Keratinocyte (primary cell): Measurements from ENCODE around the gene STAM2. TPM values are rescaled to one million over a fixed set of nuclear protein-coding genes. Genes with fewer than 3 reads are reported as not detected.

Experiments
- DNase-seq: peaks from one replicate; pipeline ENCODE4 v3.0.0-alpha.2; 2011; ENCODE audit warnings: low read depth, missing footprints, low spot score
- FAIRE-seq: peaks from 2 replicates; lab custom pipeline; 2011; peaks lifted over from hg19 to GRCh38; lab: Jason Lieb, UNC
- H2AFZ ChIP-seq: 2 replicates; pipeline ENCODE4 v1.6.0; 2012; ENCODE audit warnings: low read length, control low read depth, inconsistent platforms; ENCODE audit not compliant: control insufficient read depth
- H3K27ac ChIP-seq: 2 replicates; pipeline ENCODE4 v1.5.1; 2011; ENCODE audit warnings: low read length; ENCODE audit not compliant: control insufficient read depth, insufficient read depth
- H3K27me3 ChIP-seq: 3 replicates; pipeline ENCODE4 v1.6.0; 2011; ENCODE audit warnings: low read length; ENCODE audit not compliant: control insufficient read depth, insufficient read depth; ENCODE audit errors: extremely low read depth
- H3K36me3 ChIP-seq, 2 experiments: 2 replicates in 1 of 2; 3 replicates in 1 of 2; pipeline ENCODE4 v1.5.1; 2011; ENCODE audit warnings: low read length in 2 of 2, mild to moderate bottlenecking in 1 of 2; ENCODE audit not compliant: control insufficient read depth in 2 of 2, insufficient read depth in 2 of 2; ENCODE audit errors: extremely low read depth in 1 of 2
- H3K4me1 ChIP-seq: 3 replicates; pipeline ENCODE4 v1.5.1; 2011; ENCODE audit warnings: low read length; ENCODE audit not compliant: control insufficient read depth, insufficient read depth; ENCODE audit errors: extremely low read depth
- H3K4me2 ChIP-seq: 3 replicates; pipeline ENCODE4 v1.6.0; 2011; ENCODE audit warnings: low read depth, low read length; ENCODE audit not compliant: control insufficient read depth, insufficient read depth; ENCODE audit errors: extremely low read depth
- H3K4me3 ChIP-seq, 3 experiments: fragments of 200-600 bp in 1 of 3; sonication (generic) in 1 of 3; 2 replicates in 2 of 3; 3 replicates in 1 of 3; pipeline ENCODE4 v1.5.1; 2011 to 2016; ENCODE audit warnings: low read length in 3 of 3, mild to moderate bottlenecking in 3 of 3, control low read depth in 2 of 3, inconsistent platforms in 1 of 3, low read depth in 1 of 3, mixed read lengths in 1 of 3, mixed run types in 1 of 3, moderate library complexity in 1 of 3; ENCODE audit not compliant: control insufficient read depth in 2 of 3, insufficient read depth in 2 of 3; ENCODE audit errors: extremely low read depth in 1 of 3
- H3K79me2 ChIP-seq: 2 replicates; pipeline ENCODE4 v1.6.0; 2012; ENCODE audit warnings: low read length; ENCODE audit not compliant: control insufficient read depth, insufficient read depth
- H3K9ac ChIP-seq: 3 replicates; pipeline ENCODE4 v1.6.0; 2011; ENCODE audit warnings: low read length; ENCODE audit not compliant: control insufficient read depth, insufficient read depth; ENCODE audit errors: extremely low read depth
- H3K9me1 ChIP-seq: 3 replicates; pipeline ENCODE4 v1.6.0; 2011; ENCODE audit warnings: low read length; ENCODE audit not compliant: control insufficient read depth, insufficient read depth; ENCODE audit errors: extremely low read depth
- H3K9me3 ChIP-seq: 2 replicates; pipeline ENCODE4 v1.5.1; 2012; ENCODE audit warnings: low read depth, low read length; ENCODE audit not compliant: control insufficient read depth
- H4K20me1 ChIP-seq: 3 replicates; pipeline ENCODE4 v1.6.0; 2011; ENCODE audit warnings: low read length; ENCODE audit not compliant: control insufficient read depth, insufficient read depth; ENCODE audit errors: extremely low read depth
- CTCF ChIP-seq, 3 experiments: IDR thresholded peaks in 1 of 3; conservative IDR thresholded peaks in 1 of 3; optimal IDR thresholded peaks in 1 of 3; 2 replicates in 2 of 3; 3 replicates in 1 of 3; pipeline versions ENCODE3 to v1.5.1; 2011; ENCODE audit warnings: low read length in 3 of 3, mild to moderate bottlenecking in 3 of 3, moderate library complexity in 2 of 3, control low read depth in 1 of 3, inconsistent platforms in 1 of 3; ENCODE audit not compliant: insufficient read depth in 2 of 3; ENCODE audit errors: extremely low read depth in 1 of 3
- EZH2 ChIP-seq: IDR thresholded peaks from one replicate; pipeline ENCODE4 v1.6.1; 2012; ENCODE audit warnings: inconsistent platforms, mild to moderate bottlenecking, low read length, moderate library complexity
- dilution Hi-C: fragments of 300-500 bp; cut with MboI; formaldehyde crosslinking; loops from one replicate; pipeline ENCODE4 v1.7.0; 2020; ENCODE audit warnings: low sequenced_read_pairs; ENCODE audit not compliant: extremely low pct_ligation_motif_present
- polyA plus RNA-seq, 5 experiments: library from polyadenylated mRNA; depleted of rRNA in 3 of 5; stranded (reverse) in 3 of 5; stranded (forward) in 1 of 5; unstranded in 1 of 5; fragments of >200 nt; gene quantifications; 1 replicate in 1 of 5; 2 replicates in 3 of 5; 3 replicates in 1 of 5; pipeline versions ENCODE4 v1.2.1 to v1.2.3, GENCODE V29; 2011 to 2012; ENCODE audit warnings: missing spikeins in 2 of 5, low read depth in 1 of 5, low replicate concordance in 1 of 5

Gene STAM2
- polyA plus RNA-seq, 1 donor (not counting 4 experiments of a cell fraction or from before 2014, with no cell fraction given), result 20.7 TPM

GRCh38 chr2:152132306-152132705 lies 43.3 kb downstream of the STAM2 start:
- FAIRE-seq, result no peak
- no peaks in the 10 kb centered on the region for H3K9me3 ChIP-seq

GRCh38 chr2:152127628-152128027 lies 47.9 kb downstream of the STAM2 start:
- Histone ChIP-seq H3K4me1 (no peaks in the 10 kb centered on the region), H2AFZ (no peak overlapping the region), H3K27ac (no peak overlapping the region), H3K36me3 (peaks cover 0 to 2% of the 10 kb centered on the region in 2 experiments), H3K9me3 (no peaks in the 10 kb centered on the region), H3K9ac (no peak overlapping the region), H3K4me2 (no peak overlapping the region), H3K4me3 (no peak overlapping the region), H3K27me3 (no peaks in the 10 kb centered on the region), H3K79me2 (no peaks in the 10 kb centered on the region), H4K20me1 (no peaks in the 10 kb centered on the region), H3K9me1 (no peaks in the 10 kb centered on the region)
- dilution Hi-C loops, result no loop called here
- FAIRE-seq, result no peak
- TF ChIP-seq CTCF (optimal IDR thresholded peaks at IDR 0.05 in 1 of 3, IDR thresholded peaks at IDR 0.05 in 1 of 3, conservative IDR thresholded peaks at IDR 0.05 in 1 of 3; ENCODE audit: extremely low read depth in 1 of 3, insufficient read depth in 2 of 3, low read length in 3 of 3) (no peak), EZH2 (no peak)
- DNase-seq, result no peak

More at GRCh38 chr2:152132306-152132705, 43.3 kb downstream of the STAM2 start:
- H2AFZ ChIP-seq, result no peak overlapping the region
- H3K79me2 ChIP-seq, result no peaks in the 10 kb centered on the region
- H3K4me3 ChIP-seq, result no peak overlapping the region
- H3K9me1 ChIP-seq, result no peaks in the 10 kb centered on the region
- no peaks in the 10 kb centered on the region for H4K20me1 ChIP-seq
- DNase-seq, result no peak
- H3K27me3 ChIP-seq, result no peaks in the 10 kb centered on the region
- no peak overlapping the region for H3K9ac ChIP-seq
- TF ChIP-seq CTCF (optimal IDR thresholded peaks at IDR 0.05 in 1 of 3, IDR thresholded peaks at IDR 0.05 in 1 of 3, conservative IDR thresholded peaks at IDR 0.05 in 1 of 3; ENCODE audit: extremely low read depth in 1 of 3, insufficient read depth in 2 of 3, low read length in 3 of 3), result no peak
- no peak for TF ChIP-seq EZH2
- peaks cover 0 to 2% of the 10 kb centered on the region in 2 experiments for H3K36me3 ChIP-seq
- no peak overlapping the region for H3K27ac ChIP-seq
- no peaks in the 10 kb centered on the region for H3K4me1 ChIP-seq
- dilution Hi-C loops, result no loop called here
- H3K4me2 ChIP-seq, result no peak overlapping the region
